HG02938 (cell line): ENCODE measurements around the gene IL10RB.
"Not testable (repeated sequence)": the region's sequence is repeated elsewhere in the genome, so short reads cannot be mapped to it uniquely, and the experiment has no call there.

Experiments used
- ATAC-seq: cut with Tn5 transposase; IDR thresholded peaks from one replicate; pipeline ENCODE4 v1.9.1; 2021; ENCODE audit warnings: mild to moderate bottlenecking, moderate library complexity; ENCODE audit not compliant: unreplicated experiment

The IL10RB gene

DNA sequence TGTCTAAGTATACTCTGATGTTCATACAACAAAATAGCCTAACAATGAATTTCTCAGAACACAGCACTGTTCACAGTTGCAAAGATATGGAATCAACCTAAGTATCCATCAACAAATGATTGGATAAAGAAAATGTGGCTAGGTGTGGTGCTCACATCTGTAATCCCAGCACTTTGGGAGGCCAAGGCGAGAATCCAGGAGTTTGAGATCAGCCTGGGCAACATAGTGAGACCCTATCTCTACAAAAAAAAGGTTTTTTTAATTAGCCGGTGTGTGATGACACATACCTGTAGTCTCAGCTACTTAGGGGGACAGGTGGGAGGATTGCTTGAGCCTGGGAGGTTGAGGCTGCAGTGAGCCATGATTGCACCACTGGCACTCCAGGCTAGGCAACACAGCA lies 25.8 kb upstream of the IL10RB start:
- no peak for ATAC-seq

DNA sequence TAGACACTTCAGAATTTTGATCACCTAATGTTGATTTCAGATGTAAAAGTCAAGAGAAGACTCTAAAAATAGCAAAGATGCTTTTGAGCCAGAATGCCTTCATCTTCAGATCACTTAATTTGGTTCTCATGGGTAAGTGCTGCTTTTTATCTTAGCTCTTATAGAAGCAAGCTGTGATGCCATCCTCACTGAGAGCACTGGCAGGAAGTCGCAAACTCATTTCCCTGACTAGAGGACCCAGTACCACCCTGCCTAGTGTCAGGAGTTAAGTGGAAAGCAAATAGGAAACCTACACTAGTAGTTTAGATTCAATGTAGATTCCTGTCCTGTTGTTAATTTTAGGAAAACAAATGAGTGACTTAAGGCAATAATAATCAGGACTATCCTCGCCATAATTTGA lies 24.3 kb upstream of the IL10RB start:
- ATAC-seq: no peak

- not testable (repeated sequence) for ATAC-seq
Measured at GRCh38 chr21:33242846-33243245, 23.3 kb upstream of the IL10RB start.

DNA sequence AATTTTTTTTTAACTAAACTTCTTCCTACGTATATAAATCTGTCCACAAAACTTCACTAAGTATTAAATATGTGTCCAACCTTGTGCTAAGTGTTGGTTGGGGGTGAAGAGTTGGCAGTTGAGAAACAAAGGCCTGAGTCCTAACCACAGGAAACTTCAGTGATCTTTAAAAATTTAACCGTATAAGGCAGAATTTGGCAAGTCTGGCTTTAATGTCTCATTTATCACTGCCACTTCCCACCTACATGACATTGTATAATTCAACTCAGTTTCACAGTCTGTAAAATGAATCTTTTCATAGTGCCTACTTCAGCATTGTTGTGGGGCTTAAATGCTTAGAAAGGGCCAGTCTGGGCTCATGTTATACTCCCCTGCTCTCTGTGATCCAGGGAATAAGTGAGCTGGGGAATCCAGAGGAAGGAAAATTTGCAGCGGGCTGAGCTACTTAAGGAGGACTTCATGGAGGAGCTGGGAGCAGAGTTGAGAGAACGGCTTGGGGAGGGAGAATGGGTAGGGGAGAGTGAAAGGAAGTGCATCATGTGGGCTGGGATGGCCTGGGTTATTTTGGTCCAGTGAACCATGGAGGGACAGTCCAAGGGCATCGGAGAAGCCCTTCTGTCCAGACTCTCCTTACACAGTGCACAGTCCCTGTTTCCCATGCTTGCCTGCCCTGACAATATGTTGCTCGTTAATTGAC lies 21.9 kb upstream of the IL10RB start:
- no peak for ATAC-seq

GRCh38 chr21:33244779-33245105 lies 21.4 kb upstream of the IL10RB start:
- no peak for ATAC-seq

DNA sequence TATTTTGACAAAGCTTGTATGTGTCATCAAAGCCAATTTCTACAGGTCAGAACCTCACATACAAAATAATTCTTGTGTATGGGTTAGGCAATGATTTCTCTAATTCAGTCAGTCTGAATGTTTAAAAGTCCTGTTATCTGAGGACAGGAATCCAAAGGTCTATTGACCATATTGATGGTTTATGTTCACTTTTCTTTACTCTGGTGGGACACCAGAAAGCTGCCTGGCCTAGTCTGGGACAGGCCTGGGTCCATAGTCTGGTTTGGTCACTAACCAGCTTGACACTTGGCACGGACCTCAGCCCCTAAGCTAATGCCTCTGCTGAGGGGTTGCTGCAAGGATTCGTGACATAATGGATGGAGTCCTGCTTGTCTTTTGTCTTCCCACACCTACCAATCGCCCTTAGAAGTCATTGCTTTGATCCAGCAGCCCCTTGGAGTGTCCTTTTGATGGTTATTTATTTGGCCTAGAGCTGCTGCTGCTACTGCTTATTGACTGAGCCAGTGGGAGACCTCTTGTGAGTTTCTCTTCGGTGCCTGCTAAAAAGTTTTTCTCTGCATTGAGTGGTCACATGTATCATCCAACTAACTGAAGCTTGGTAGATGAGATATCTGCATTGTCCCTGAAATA lies 20.8 kb upstream of the IL10RB start:
- ATAC-seq: no peak

DNA sequence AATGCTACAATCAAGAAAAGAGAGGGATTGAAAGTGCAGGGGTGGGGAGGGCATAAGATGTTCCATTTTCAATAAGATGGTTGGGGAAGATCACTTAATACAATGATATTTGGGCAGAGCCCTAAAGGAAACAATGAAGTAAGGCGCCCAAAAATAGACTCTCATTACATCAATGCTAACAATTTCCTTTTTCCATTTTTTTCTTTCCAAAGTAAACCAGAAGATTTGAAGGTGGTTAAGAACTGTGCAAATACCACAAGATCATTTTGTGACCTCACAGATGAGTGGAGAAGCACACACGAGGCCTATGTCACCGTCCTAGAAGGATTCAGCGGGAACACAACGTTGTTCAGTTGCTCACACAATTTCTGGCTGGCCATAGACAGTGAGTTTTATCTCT lies 19.7 kb upstream of the IL10RB start:
- no peak for ATAC-seq

GRCh38 chr21:33246963-33247362 lies 19.2 kb upstream of the IL10RB start:
- no peak for ATAC-seq

GRCh38 chr21:33247599-33247998 lies 18.6 kb upstream of the IL10RB start:
- ATAC-seq: no peak

GRCh38 chr21:33249331-33250002 lies 16.7 kb upstream of the IL10RB start:
- ATAC-seq: no peak

GRCh38 chr21:33251119-33251518 lies 15.0 kb upstream of the IL10RB start:
- no peak for ATAC-seq

GRCh38 chr21:33253382-33253781 lies 12.8 kb upstream of the IL10RB start:
- not testable (repeated sequence) for ATAC-seq

GRCh38 chr21:33254766-33255165 lies 11.4 kb upstream of the IL10RB start:
- no peak for ATAC-seq

GRCh38 chr21:33255404-33255803 lies 10.8 kb upstream of the IL10RB start:
- ATAC-seq: no peak

DNA sequence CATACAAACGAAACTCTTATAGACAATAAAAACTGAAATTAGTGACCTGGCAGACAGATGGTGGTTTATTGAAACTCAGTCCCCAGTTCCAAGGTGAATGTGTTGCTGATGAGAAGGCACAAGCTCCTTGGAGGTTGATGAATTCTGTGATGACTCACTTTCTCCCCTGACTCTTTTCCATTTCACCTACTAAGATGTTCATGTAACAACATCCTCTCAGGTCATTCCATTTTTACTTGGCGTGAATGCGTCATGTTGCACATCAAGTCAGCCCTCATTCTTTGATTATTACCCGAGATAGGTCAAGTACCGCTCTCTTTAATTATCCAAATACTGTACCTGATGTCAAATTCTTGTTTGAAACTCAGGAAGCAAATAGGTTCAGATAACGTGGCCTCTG lies 10.1 kb upstream of the IL10RB start:
- no peak for ATAC-seq

DNA sequence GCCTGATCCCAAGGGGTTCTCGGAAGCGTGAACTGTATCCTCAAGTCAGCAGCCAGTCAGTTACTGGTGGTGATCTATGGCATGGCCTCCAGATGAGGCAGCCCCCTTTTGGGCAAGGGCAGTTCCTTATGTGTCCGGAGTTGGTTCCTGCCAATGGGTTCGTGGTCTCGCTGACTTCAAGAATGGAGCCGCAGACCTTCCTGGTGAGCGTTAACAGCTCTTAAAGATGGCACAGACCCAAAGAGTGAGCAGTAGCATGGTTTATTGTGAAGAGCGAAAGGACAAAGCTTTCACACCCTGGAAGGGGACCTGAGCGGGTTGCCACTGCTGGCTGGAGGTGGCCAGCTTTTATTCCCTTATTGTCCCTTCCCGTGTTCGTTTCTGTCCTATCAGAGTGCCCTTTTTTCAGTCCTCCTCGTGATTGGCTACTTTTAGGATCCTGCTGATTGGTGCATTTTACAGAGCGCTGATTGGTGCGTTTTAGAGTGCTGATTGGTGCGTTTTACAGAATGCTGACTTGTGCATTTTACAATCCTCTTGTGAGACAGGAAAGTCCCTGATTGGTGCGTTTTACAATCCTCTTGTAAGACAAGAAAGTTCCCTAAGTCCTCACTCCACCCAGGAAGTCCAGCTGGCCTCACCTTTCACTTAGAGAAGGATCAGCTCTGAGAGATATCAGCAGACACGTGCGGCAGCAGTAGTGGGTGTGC lies 8.9 kb upstream of the IL10RB start:
- ATAC-seq: no peak

DNA sequence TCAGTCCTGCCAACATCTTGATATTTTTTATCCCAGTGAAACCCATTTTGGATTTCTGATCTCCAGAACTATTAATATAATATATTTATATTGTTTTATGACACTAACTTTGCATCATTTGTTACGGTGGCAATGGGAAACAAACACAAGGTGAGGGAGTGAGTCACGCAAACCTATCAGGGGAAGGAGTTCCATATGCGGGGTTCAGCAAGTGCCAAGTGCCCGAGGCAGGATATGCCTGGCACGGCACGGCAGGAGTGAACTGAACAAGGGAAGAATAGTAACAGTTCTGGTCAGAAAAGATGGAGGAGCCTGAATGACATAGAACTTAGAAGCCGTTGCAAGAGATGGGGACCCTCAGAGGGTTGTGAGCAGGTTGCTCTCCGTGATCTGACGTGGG lies 7.7 kb upstream of the IL10RB start:
- ATAC-seq: no peak

DNA sequence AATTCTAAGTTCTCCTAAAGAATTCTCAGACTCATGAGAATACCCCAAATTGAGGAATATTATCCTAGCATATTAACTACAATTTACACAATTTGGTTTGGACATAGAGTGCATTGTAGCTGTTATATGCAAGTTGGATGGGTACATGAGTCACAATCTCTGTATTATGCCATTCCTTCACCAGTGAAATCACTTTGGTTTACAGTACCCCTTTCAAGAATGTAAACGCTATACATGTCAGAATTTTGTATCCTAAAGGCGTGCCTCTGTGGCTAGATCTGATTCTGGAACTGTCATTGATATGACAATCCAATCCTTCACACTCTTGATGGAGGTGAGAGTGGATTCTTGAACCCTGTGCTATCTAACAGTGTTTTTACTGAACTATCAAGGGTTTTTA lies 6.7 kb upstream of the IL10RB start:
- no peak for ATAC-seq

GRCh38 chr21:33259995-33260394 lies 6.2 kb upstream of the IL10RB start:
- ATAC-seq: no peak

DNA sequence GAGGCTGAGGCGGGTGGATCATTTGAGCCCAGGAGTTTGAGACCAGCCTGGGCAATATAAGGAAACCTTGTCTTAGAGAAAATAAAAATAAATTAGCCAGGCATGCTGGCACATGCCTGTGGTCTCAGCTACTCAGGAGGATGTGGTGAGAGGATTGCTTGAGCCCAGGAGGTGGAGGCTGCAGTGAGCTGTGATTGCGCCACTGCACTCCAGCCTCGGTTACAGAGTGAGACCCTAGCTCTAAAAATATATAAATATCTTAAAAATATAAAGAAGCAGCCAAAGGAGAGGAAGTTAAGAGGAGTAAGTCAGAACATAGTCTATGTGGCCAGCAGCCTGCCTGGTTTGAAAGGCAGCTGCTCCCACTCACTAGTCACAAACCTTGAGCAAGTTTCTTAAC lies 4.5 kb upstream of the IL10RB start:
- no peak for ATAC-seq

GRCh38 chr21:33262921-33263320 lies 3.2 kb upstream of the IL10RB start:
- no peak for ATAC-seq

DNA sequence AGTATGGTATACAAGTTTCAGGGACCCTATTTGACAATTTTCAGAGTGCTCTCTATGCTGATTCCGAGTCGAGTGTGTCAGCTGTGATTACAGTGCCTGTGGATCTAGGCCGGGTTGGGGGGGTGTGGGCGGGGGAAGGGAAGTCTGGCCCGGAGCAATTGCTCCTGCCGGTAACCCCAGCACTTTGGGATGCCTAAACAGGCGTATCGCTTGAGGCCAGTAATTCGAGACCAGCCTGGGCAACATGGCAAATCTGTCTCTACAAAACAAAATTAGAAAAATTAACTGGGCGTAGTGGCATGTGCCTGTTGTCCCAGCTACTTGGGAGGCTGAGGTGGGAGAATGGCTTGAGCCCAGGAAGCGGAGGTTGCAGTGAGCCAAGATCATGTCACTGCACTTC lies 1.6 kb upstream of the IL10RB start:
- no peak for ATAC-seq
